ENCODE results near the gene EHBP1.
"Not testable (repeated sequence)": the region's sequence is repeated elsewhere in the genome, so short reads cannot be mapped to it uniquely, and the experiment has no call there.

Gene EHBP1

GRCh38 chr2:63074399-63074798, 368.9 kb downstream of the EHBP1 start:
- H3K27me3 ChIP-seq (ENCODE audit: control insufficient read depth in 3 of 3, insufficient read depth in 3 of 3, low read depth in 1 of 3, low read length in 3 of 3); H3K36me3 ChIP-seq (replicated peaks in 1 of 2; ENCODE audit: control insufficient read depth in 2 of 2, insufficient read depth in 2 of 2, low read length in 2 of 2); H4K91ac ChIP-seq (ENCODE audit: low read depth, low read length, poor library complexity); H2BK12ac ChIP-seq (ENCODE audit: low read length); H2BK15ac ChIP-seq (ENCODE audit: low read length); H3K4me3 ChIP-seq (ENCODE audit: low read length in 2 of 2); H3K9me3 ChIP-seq (replicated peaks in 1 of 2; ENCODE audit: control insufficient read depth in 2 of 2, insufficient read depth in 1 of 2, low read depth in 1 of 2, low read length in 2 of 2); H3K23ac ChIP-seq (ENCODE audit: low read depth, low read length, poor library complexity); H3K9ac ChIP-seq (ENCODE audit: low read depth, low read length, poor library complexity); H3K27ac ChIP-seq (replicated peaks; ENCODE audit: low read length); H3K18ac ChIP-seq (ENCODE audit: low read length); H2AFZ ChIP-seq (ENCODE audit: low read length); H3K4ac ChIP-seq (ENCODE audit: low read length); H2BK5ac ChIP-seq (ENCODE audit: low read length); H3K4me1 ChIP-seq (ENCODE audit: control insufficient read depth in 2 of 2, insufficient read depth in 1 of 2, low read depth in 1 of 2, low read length in 2 of 2); H2BK120ac ChIP-seq (ENCODE audit: low read depth, low read length); H4K8ac ChIP-seq (ENCODE audit: low read depth, low read length); DNase-seq (ENCODE audit: low spot score); H2AK5ac ChIP-seq (ENCODE audit: low read depth, low read length); H3K14ac ChIP-seq (ENCODE audit: low read length); H3K79me1 ChIP-seq (ENCODE audit: low read depth, low read length); H3K4me2 ChIP-seq (ENCODE audit: insufficient read depth, low read length, poor library complexity, severe bottlenecking): not testable (repeated sequence)
- no CpG with 5 or more reads among the region's 4 CpGs for WGBS, 2 donors (ENCODE audit: extremely low coverage in 2 of 2, insufficient read length in 2 of 2, insufficient replicate concordance in 1 of 2)

GRCh38 chr2:63078852-63079606, 373.5 kb downstream of the EHBP1 start:
- no peak for DNase-seq (ENCODE audit: low spot score)
- Histone ChIP-seq H3K27me3 (ENCODE audit: control insufficient read depth in 3 of 3, insufficient read depth in 3 of 3, low read depth in 1 of 3, low read length in 3 of 3) (no peaks in the 10 kb centered on the region), H2BK5ac (ENCODE audit: low read length) (no peak overlapping the region), H2BK15ac (ENCODE audit: low read length) (no peak overlapping the region), H2AK5ac (ENCODE audit: low read depth, low read length) (no peak overlapping the region), H3K14ac (ENCODE audit: low read length) (no peak overlapping the region), H3K4me1 (ENCODE audit: control insufficient read depth in 2 of 2, insufficient read depth in 1 of 2, low read depth in 1 of 2, low read length in 2 of 2) (no peaks in the 10 kb centered on the region), H3K36me3 (replicated peaks in 1 of 2; ENCODE audit: control insufficient read depth in 2 of 2, insufficient read depth in 2 of 2, low read length in 2 of 2) (no peaks in the 10 kb centered on the region), H3K23ac (ENCODE audit: low read depth, low read length, poor library complexity) (no peak overlapping the region), H3K79me1 (ENCODE audit: low read depth, low read length) (no peaks in the 10 kb centered on the region), H3K4me3 (ENCODE audit: low read length in 2 of 2) (no peak overlapping the region), H3K4ac (ENCODE audit: low read length) (no peak overlapping the region), H3K9me3 (replicated peaks in 1 of 2; ENCODE audit: control insufficient read depth in 2 of 2, insufficient read depth in 1 of 2, low read depth in 1 of 2, low read length in 2 of 2) (no peaks in the 10 kb centered on the region), H2BK120ac (ENCODE audit: low read depth, low read length) (no peak overlapping the region), H3K4me2 (ENCODE audit: insufficient read depth, low read length, poor library complexity, severe bottlenecking) (no peak overlapping the region), H3K18ac (ENCODE audit: low read length) (no peak overlapping the region), H2BK12ac (ENCODE audit: low read length) (no peak overlapping the region), H4K91ac (ENCODE audit: low read depth, low read length, poor library complexity) (no peak overlapping the region), H2AFZ (ENCODE audit: low read length) (no peak overlapping the region), H3K9ac (ENCODE audit: low read depth, low read length, poor library complexity) (no peak overlapping the region), H4K8ac (ENCODE audit: low read depth, low read length) (no peak overlapping the region), H3K27ac (replicated peaks; ENCODE audit: low read length) (no peak overlapping the region)
- WGBS, 2 donors (ENCODE audit: extremely low coverage in 2 of 2, insufficient read length in 2 of 2, insufficient replicate concordance in 1 of 2): no CpG with 5 or more reads among the region's 4 CpGs

- no CpG with 5 or more reads among the region's 4 CpGs for WGBS, 2 donors (ENCODE audit: extremely low coverage in 2 of 2, insufficient read length in 2 of 2, insufficient replicate concordance in 1 of 2)
- Histone ChIP-seq H2BK12ac (ENCODE audit: low read length) (no peak overlapping the region), H4K8ac (ENCODE audit: low read depth, low read length) (no peak overlapping the region), H3K4me3 (ENCODE audit: low read length in 2 of 2) (no peak overlapping the region), H2AK5ac (ENCODE audit: low read depth, low read length) (no peak overlapping the region), H2BK120ac (ENCODE audit: low read depth, low read length) (no peak overlapping the region), H3K27ac (replicated peaks; ENCODE audit: low read length) (no peak overlapping the region), H3K4me1 (ENCODE audit: control insufficient read depth in 2 of 2, insufficient read depth in 1 of 2, low read depth in 1 of 2, low read length in 2 of 2) (no peaks in the 10 kb centered on the region), H2BK5ac (ENCODE audit: low read length) (no peak overlapping the region), H3K36me3 (replicated peaks in 1 of 2; ENCODE audit: control insufficient read depth in 2 of 2, insufficient read depth in 2 of 2, low read length in 2 of 2) (no peaks in the 10 kb centered on the region), H3K9me3 (replicated peaks in 1 of 2; ENCODE audit: control insufficient read depth in 2 of 2, insufficient read depth in 1 of 2, low read depth in 1 of 2, low read length in 2 of 2) (no peaks in the 10 kb centered on the region), H3K23ac (ENCODE audit: low read depth, low read length, poor library complexity) (no peak overlapping the region), H3K9ac (ENCODE audit: low read depth, low read length, poor library complexity) (no peak overlapping the region), H3K4me2 (ENCODE audit: insufficient read depth, low read length, poor library complexity, severe bottlenecking) (no peak overlapping the region), H3K14ac (ENCODE audit: low read length) (no peak overlapping the region), H2AFZ (ENCODE audit: low read length) (no peak overlapping the region), H3K27me3 (ENCODE audit: control insufficient read depth in 3 of 3, insufficient read depth in 3 of 3, low read depth in 1 of 3, low read length in 3 of 3) (no peaks in the 10 kb centered on the region), H3K79me1 (ENCODE audit: low read depth, low read length) (no peaks in the 10 kb centered on the region), H2BK15ac (ENCODE audit: low read length) (no peak overlapping the region), H3K18ac (ENCODE audit: low read length) (no peak overlapping the region), H3K4ac (ENCODE audit: low read length) (no peak overlapping the region), H4K91ac (ENCODE audit: low read depth, low read length, poor library complexity) (no peak overlapping the region)
- no peak for DNase-seq (ENCODE audit: low spot score)
Measured at GRCh38 chr2:63081404-63081803, 375.9 kb downstream of the EHBP1 start.

- Histone ChIP-seq H3K79me1 (ENCODE audit: low read depth, low read length) (no peaks in the 10 kb centered on the region), H3K9ac (ENCODE audit: low read depth, low read length, poor library complexity) (no peak overlapping the region), H4K8ac (ENCODE audit: low read depth, low read length) (no peak overlapping the region), H3K23ac (ENCODE audit: low read depth, low read length, poor library complexity) (no peak overlapping the region), H3K18ac (ENCODE audit: low read length) (no peak overlapping the region), H3K4me1 (ENCODE audit: control insufficient read depth in 2 of 2, insufficient read depth in 1 of 2, low read depth in 1 of 2, low read length in 2 of 2) (no peaks in the 10 kb centered on the region), H2BK5ac (ENCODE audit: low read length) (no peak overlapping the region), H3K36me3 (replicated peaks in 1 of 2; ENCODE audit: control insufficient read depth in 2 of 2, insufficient read depth in 2 of 2, low read length in 2 of 2) (no peaks in the 10 kb centered on the region), H3K27ac (replicated peaks; ENCODE audit: low read length) (no peak overlapping the region), H3K4ac (ENCODE audit: low read length) (no peak overlapping the region), H3K4me3 (ENCODE audit: low read length in 2 of 2) (no peak overlapping the region), H2AK5ac (ENCODE audit: low read depth, low read length) (no peak overlapping the region), H2AFZ (ENCODE audit: low read length) (no peak overlapping the region), H3K9me3 (replicated peaks in 1 of 2; ENCODE audit: control insufficient read depth in 2 of 2, insufficient read depth in 1 of 2, low read depth in 1 of 2, low read length in 2 of 2) (no peaks in the 10 kb centered on the region), H2BK120ac (ENCODE audit: low read depth, low read length) (no peak overlapping the region), H3K27me3 (ENCODE audit: control insufficient read depth in 3 of 3, insufficient read depth in 3 of 3, low read depth in 1 of 3, low read length in 3 of 3) (no peaks in the 10 kb centered on the region), H3K4me2 (ENCODE audit: insufficient read depth, low read length, poor library complexity, severe bottlenecking) (no peak overlapping the region), H4K91ac (ENCODE audit: low read depth, low read length, poor library complexity) (no peak overlapping the region), H2BK15ac (ENCODE audit: low read length) (no peak overlapping the region), H2BK12ac (ENCODE audit: low read length) (no peak overlapping the region), H3K14ac (ENCODE audit: low read length) (no peak overlapping the region)
- WGBS, 2 donors (ENCODE audit: extremely low coverage in 2 of 2, insufficient read length in 2 of 2, insufficient replicate concordance in 1 of 2): no CpG with 5 or more reads among the region's 1 CpG
- DNase-seq (ENCODE audit: low spot score): no peak
Measured at GRCh38 chr2:63086687-63087086, 381.2 kb downstream of the EHBP1 start.
